Uterus (tissue), 4 donors: ENCODE measurements around the gene CDK5. TPM values are rescaled to one million over a fixed set of nuclear protein-coding genes. Genes with fewer than 3 reads are reported as not detected.

Source experiments
- DNase-seq, 2 donors: peaks; one replicate each; pipeline ENCODE4 v3.0.0-alpha.2; 2019 to 2020
- H3K27ac ChIP-seq, 2 donors: fragments of 200-600 bp; sonication (generic); 1 replicate in 1 of 2; 2 replicates in 1 of 2; pipeline ENCODE4 v1.5.1; 2016 to 2018
- H3K27me3 ChIP-seq, 2 donors: fragments of 200-600 bp; sonication (generic); one replicate each; pipeline ENCODE4 v1.5.1; 2018 to 2019; ENCODE audit warnings: control low read depth in 1 of 2
- H3K36me3 ChIP-seq, 2 donors: fragments of 200-600 bp; sonication (generic); one replicate each; pipeline ENCODE4 v1.5.1; 2019; ENCODE audit warnings: control low read depth in 1 of 2
- H3K4me1 ChIP-seq, 2 donors: fragments of 200-600 bp; sonication (generic); one replicate each; pipeline ENCODE4 v1.5.1; 2018 to 2019; ENCODE audit warnings: control low read depth in 1 of 2
- H3K4me3 ChIP-seq, 2 donors: fragments of 200-600 bp; sonication (generic); 1 replicate in 1 of 2; 2 replicates in 1 of 2; pipeline ENCODE4 v1.5.1; 2018 to 2019; ENCODE audit warnings: mild to moderate bottlenecking in 1 of 2
- H3K9me3 ChIP-seq, 2 donors: fragments of 200-600 bp; sonication (generic); one replicate each; pipeline ENCODE4 v1.5.1; 2019; ENCODE audit warnings: control low read depth in 1 of 2
- CTCF ChIP-seq, 4 experiments: fragments of 200-600 bp in 2 of 4; fragments of 450-650 bp in 2 of 4; sonication (generic) in 2 of 4; IDR thresholded peaks; one replicate each; pipeline ENCODE4 v1.5.1; 2016 to 2019; ENCODE audit warnings: antibody characterized with exemption in 4 of 4, mild to moderate bottlenecking in 2 of 4, moderate library complexity in 1 of 4
- POLR2A ChIP-seq, 2 donors: fragments of 450-650 bp; IDR thresholded peaks; one replicate each; pipeline ENCODE4 v1.6.1; 2016; ENCODE audit warnings: antibody characterized with exemption in 2 of 2, mild to moderate bottlenecking in 1 of 2, moderate library complexity in 1 of 2
- intact Hi-C: fragments of 100-400 bp; cut with DNase I; formaldehyde crosslinking; loops from one replicate; pipeline ENCODE4 v1.15.1; 2023; ENCODE audit warnings: low total_unique reads
- total RNA-seq, 4 donors: library from RNA; depleted of rRNA in 3 of 4; stranded (reverse); fragments of >200 nt in 3 of 4; gene quantifications; one replicate each; pipeline versions ENCODE4 v1.1.0 to v1.2.4, GENCODE V29; 2014 to 2023
- donor health status: DM: yes; HTN: yes; CAD: no.

CDK5 gene
- total RNA-seq, 4 donors from 2014 or later = 0.51 to 9.3 (median 2.7) TPM

GRCh38 chr7:151023232-151023631 lies 34.5 kb downstream of the CDK5 start:
- peaks cover 0 to 9% of the 10 kb centered on the region in 2 donors for H3K4me1 ChIP-seq
- no peak overlapping the region for H3K4me3 ChIP-seq
- TF ChIP-seq POLR2A (IDR thresholded peaks at IDR 0.05) (no peak), CTCF (IDR thresholded peaks at IDR 0.05) (no peak)
- intact Hi-C loops = loop anchor here (10.0 kb wide), 1 partner anchor 92 kb away; no protein-coding TSS in a partner anchor
- no peaks in the 10 kb centered on the region for H3K9me3 ChIP-seq
- H3K27me3 ChIP-seq = peaks cover 0 to 5% of the 10 kb centered on the region in 2 donors
- H3K27ac ChIP-seq = no peak overlapping the region
- DNase-seq = no peak
- H3K36me3 ChIP-seq = no peaks in the 10 kb centered on the region

DNA sequence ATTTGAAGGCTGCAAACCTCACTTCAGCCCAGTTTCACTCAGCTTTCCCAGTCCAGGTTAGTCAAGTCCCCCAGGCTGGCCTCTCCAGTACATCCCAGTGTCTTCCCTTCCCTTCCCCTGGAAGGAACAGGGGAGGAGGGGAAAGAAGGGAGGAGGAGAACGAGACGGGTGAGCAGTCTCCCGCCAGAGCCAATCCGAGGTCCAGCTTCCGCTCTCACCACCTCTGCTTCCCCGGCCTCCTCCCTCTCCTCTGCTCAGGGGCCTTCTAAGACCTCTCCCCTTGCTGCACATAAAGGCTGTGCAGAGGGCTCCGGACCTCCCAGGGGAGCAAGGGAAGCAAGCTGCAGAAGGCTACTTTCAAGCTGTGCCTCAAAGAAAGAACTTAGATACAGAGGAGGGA lies 37.5 kb downstream of the CDK5 start:
- H3K4me1 ChIP-seq = peaks cover 0 to 14% of the 10 kb centered on the region in 2 donors
- no peaks in the 10 kb centered on the region for H3K9me3 ChIP-seq
- intact Hi-C loops = loop anchor here (10.0 kb wide), 1 partner anchor 95 kb away; no protein-coding TSS in a partner anchor
- H3K4me3 ChIP-seq = no peak overlapping the region
- TF ChIP-seq POLR2A (IDR thresholded peaks at IDR 0.05) = no peak
- H3K36me3 ChIP-seq = no peaks in the 10 kb centered on the region
- H3K27me3 ChIP-seq = peaks cover 5% of the 10 kb centered on the region in 2 donors
- DNase-seq = no peak
- no peak overlapping the region for H3K27ac ChIP-seq

GRCh38 chr7:151019130-151019447 lies 38.6 kb downstream of the CDK5 start:
- no peak overlapping the region for H3K27ac ChIP-seq
- no peak for TF ChIP-seq CTCF (IDR thresholded peaks at IDR 0.05)
- TF ChIP-seq POLR2A (IDR thresholded peaks at IDR 0.05) = no peak
- peaks cover 0 to 14% of the 10 kb centered on the region in 2 donors for H3K4me1 ChIP-seq
- H3K9me3 ChIP-seq = no peaks in the 10 kb centered on the region
- intact Hi-C loops = no loop called here
- no peak for DNase-seq
- peak overlapping the region in 1 of 2 donors; percentile 14 for H3K4me3 ChIP-seq
- peaks cover 5% of the 10 kb centered on the region in 2 donors for H3K27me3 ChIP-seq
- H3K36me3 ChIP-seq = no peaks in the 10 kb centered on the region

DNA sequence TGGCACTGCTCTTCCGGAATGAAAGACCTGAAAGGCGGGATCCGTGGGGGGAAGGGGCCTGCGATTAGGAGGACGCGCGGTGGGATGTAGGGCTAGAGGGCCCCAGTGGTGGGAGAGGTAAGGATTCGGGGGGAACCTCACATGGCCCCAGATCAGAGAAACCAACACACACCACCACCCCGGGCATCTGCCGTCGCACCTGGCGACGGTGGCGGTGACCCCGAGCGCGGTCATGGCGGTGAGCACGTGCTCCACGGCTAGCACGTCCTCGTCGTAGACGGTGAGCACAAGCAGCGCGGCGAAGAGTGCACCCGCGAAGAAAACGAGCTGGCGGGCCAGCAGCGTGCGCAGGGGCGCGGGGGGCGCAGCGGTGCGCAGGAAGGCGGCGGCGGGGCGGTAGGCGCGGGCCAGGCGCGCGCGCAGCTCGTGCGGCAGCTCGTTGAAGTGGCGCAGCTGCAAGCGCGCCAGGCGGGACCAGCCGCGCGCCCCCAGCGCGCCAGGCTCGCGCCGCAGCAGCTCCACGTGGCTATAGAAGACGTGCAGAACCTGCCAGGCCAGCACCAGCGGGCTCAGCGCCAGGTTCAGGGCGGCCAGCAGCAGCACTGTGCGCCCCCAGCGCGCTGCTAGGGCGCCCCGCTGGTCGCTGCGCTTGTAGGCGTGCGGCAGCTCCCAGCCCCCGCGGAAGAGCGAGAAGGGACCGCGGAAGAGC lies 39.1 kb downstream of the CDK5 start:
- H3K27ac ChIP-seq = no peak overlapping the region
- H3K9me3 ChIP-seq = no peaks in the 10 kb centered on the region
- peaks cover 5 to 10% of the 10 kb centered on the region in 2 donors for H3K27me3 ChIP-seq
- DNase-seq = no peak
- intact Hi-C loops = no loop called here
- peak overlapping the region in 1 of 2 donors; percentile 14 for H3K4me3 ChIP-seq
- peaks cover 0 to 14% of the 10 kb centered on the region in 2 donors for H3K4me1 ChIP-seq
- no peaks in the 10 kb centered on the region for H3K36me3 ChIP-seq
- TF ChIP-seq POLR2A (IDR thresholded peaks at IDR 0.05) (no peak), CTCF (IDR thresholded peaks at IDR 0.05) (no peak)

DNA sequence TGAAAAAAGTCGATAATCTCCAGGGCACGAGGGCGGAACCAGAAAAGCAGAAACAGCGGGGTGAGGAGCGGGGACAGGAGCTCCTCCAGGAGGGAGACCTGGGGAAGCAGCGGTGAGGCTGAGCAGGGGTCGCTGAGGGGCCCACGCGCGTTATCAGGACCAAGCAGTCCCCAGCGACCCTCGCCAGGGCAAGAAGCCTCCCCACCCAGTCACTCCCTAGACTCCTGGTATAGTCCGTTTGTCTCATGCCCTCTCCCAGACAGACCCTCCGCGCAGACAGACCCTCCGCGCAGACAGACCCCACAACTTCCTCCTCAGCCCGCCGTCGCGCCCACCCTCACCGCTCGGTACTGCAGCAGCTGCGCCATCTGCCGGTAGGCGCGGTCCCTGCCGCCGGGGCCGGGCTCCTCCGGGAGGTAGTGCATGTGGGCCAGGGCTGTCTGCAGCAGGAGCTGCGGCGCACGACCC lies 39.7 kb downstream of the CDK5 start:
- intact Hi-C loops = no loop called here
- Histone ChIP-seq H3K4me3 (no peak overlapping the region), H3K9me3 (no peaks in the 10 kb centered on the region), H3K27me3 (peaks cover 5 to 10% of the 10 kb centered on the region in 2 donors), H3K4me1 (peaks cover 0 to 18% of the 10 kb centered on the region in 2 donors), H3K36me3 (no peaks in the 10 kb centered on the region), H3K27ac (no peak overlapping the region)
- TF ChIP-seq CTCF (IDR thresholded peaks at IDR 0.05) (peak; percentile 85 to 91 (median 88)), POLR2A (IDR thresholded peaks at IDR 0.05) (no peak)
- DNase-seq = peak; percentile 53 to 67
